Measurements from ENCODE around the gene FLNC. TPM values are rescaled to one million over a fixed set of nuclear protein-coding genes. Genes with fewer than 3 reads are reported as not detected.

Gene FLNC
- 131 and 170 TPM in 2 replicates for total RNA-seq

DNA sequence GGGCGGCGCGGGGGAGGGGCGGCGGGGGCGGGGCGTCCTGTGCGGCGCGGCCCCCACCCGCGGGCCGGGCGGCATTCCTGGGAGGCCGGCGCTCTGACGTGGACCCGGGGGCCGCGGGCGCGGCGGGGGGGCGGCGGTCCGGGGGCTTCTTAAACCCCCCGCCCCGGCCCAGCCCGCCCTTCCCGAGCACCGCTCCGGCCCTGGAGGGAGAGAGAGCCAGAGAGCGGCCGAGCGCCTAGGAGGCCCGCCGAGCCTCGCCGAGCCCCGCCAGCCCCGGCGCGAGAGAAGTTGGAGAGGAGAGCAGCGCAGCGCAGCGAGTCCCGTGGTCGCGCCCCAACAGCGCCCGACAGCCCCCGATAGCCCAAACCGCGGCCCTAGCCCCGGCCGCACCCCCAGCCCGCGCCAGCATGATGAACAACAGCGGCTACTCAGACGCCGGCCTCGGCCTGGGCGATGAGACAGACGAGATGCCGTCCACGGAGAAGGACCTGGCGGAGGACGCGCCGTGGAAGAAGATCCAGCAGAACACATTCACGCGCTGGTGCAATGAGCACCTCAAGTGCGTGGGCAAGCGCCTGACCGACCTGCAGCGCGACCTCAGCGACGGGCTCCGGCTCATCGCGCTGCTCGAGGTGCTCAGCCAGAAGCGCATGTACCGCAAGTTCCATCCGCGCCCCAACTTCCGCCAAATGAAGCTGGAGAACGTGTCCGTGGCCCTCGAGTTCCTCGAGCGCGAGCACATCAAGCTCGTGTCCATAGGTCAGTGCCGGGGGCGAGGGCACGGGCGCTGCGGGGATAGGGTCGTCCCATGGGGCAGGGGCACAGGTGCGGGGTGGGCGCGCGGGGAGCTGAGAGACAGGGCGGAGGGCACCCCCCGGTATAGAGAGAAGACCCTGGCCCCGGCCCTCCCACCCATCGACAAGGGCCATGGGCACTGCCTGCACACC lies at the start of gene FLNC:
FLNC (plus strand) TSS at position 176 of the 947 bp plus-strand sequence; CDS start at position 408, 232 bp downstream.
- DNase-seq (ENCODE audit: extremely low read depth, low read depth, low spot score): no peak

DNA sequence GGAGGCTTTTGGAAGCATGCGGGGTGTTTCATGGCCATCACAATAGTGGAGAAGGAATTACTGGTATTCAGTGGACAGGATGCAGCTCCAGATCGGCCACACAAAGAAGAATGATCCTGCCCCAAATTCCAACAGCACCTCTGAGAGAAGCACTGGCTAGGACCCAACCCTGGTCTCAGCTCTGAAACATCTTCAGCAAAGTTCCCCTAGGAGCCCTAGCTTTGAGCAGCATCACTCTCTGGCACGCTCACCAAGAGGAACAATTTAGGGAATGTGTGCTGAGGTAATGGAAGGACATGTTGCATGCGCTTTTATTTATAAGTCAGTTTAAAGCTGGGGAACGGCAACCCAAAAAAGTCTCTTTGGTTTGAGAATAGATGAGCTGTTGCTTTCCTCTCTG lies 49.1 kb upstream of the FLNC start:
- no peak for DNase-seq (ENCODE audit: extremely low read depth, low read depth, low spot score)

- DNase-seq (ENCODE audit: extremely low read depth, low read depth, low spot score): no peak
Observed at GRCh38 chr7:128781851-128782250, 48.4 kb upstream of the FLNC start.

DNA sequence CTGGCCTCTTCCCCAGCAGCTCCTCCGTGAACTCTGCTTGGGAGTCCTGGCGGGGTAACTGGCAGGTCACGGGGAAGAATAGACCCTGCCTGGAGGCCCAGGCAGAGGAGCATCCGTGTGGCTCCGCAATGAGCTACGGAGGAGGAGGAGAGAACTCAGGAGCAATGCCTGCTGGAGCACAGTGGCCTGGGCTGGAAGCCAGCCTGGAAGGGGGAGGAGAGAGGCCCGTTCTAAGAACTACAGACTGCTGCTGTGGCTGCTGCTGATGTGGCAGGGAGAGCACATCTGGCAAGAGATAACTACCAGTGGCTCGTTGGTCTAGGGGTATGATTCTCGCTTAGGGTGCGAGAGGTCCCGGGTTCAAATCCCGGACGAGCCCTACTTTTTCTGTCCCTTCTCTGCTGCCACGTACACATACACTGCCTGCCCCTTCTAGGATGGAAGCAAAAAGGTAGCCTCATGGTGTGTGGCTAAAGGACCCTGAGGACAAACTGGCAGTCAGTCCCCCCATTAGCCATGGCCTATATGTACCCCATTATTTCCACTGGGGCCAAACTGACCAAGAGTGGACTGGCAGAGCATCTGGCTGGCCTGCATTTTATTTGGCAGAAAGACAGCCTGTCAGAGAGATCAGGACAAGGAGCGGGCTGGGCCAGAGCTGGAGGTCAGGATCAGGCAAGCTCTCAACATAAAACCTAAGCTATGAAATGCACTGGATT lies 46.9 kb upstream of the FLNC start:
- DNase-seq (ENCODE audit: extremely low read depth, low read depth, low spot score): no peak

GRCh38 chr7:128785738-128786137 lies 44.5 kb upstream of the FLNC start:
- DNase-seq (ENCODE audit: extremely low read depth, low read depth, low spot score): no peak

DNA sequence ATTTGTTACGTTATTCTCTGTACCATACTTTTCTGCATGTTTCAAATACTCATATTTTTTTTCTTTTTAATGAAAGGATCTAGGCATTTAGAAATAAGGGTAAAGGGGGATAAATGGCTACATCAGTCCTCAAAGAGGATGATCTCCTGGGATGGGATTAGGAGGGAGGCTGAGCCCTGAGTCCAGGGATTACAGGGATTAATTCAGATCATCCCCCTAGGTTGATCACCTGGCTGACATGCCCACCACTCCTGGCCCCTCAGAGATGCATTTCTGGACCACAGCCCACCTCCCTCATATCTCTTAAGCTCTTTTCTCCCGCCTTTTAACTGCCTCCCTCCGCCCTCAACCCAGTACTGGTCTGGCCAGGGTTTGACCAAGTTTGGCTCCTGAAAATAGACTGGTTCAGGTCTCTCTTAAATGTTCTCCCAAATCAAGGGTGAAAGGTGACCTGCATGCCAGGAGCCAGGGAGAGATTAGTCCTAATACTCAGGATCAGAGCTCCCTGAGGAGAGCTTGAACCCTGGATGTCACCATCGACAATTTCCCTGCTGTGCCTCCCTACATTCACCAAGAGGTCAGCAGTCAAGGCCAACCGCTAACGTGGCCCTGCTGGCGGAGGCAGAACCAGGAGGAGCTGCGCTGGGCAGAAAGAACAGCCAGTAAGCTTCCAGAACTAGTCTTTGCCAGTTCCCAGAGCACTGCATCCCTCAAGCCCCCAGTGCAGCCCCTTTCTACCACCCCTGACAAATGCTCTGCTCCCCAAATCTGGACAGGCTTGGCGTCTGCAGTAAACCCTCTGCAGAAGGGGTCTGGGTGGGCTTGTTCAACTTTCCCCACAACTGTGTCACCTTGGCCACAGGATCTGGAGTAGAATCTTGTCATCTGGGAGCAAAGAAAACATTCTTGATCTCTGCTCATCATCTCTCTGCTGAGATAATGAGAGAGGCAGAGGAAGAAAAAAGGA lies 41.5 kb upstream of the FLNC start:
- DNase-seq (ENCODE audit: extremely low read depth, low read depth, low spot score): no peak

- no peak for DNase-seq (ENCODE audit: extremely low read depth, low read depth, low spot score)
Observed at GRCh38 chr7:128790315-128791041, 39.7 kb upstream of the FLNC start.

GRCh38 chr7:128791121-128791971 lies 38.9 kb upstream of the FLNC start, which contains the start of gene CCDC136:
CCDC136 (plus strand) TSS chr7:128791968; CDS start chr7:128792412, 444 bp downstream.
- no peak for DNase-seq (ENCODE audit: extremely low read depth, low read depth, low spot score)

GRCh38 chr7:128791972-128792327 lies 38.3 kb upstream of the FLNC start:
- no peak for DNase-seq (ENCODE audit: extremely low read depth, low read depth, low spot score)

DNA sequence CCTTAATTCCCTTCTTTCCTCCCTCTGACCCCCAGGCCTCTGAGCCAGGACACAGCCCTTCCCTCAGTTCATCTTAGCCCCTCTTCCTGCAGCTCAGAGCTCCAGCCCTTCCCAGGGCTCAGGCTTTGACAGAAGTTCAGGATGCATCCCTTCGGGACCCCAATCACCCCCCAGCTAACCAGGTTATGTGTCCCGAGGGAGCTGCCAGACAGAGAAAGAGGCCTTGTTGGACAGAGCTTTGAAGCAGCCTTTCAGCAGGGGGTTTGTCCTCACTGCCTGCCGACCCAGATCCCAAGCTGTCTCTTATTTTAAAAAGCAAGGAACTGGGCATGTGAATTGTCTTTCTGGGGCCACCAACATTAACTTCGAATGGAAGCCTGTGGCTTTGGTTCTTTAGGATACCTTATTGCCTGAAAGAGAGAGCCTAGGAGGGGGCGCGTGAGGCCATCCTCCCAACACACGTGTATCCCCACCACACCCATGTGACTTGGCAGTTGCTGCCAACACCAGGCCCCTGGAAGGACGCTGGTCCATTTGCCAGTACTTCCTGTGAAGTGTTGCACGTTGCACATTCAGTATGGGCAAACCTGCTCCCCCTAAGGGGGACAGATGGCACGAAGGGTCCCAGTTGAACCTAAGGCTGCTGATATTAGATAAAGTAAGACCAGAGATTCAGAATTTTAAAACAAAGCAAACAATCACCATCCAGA lies 37.6 kb upstream of the FLNC start:
- no peak for DNase-seq (ENCODE audit: extremely low read depth, low read depth, low spot score)

GRCh38 chr7:128793181-128793547 lies 37.0 kb upstream of the FLNC start:
- no peak for DNase-seq (ENCODE audit: extremely low read depth, low read depth, low spot score)

- no peak for DNase-seq (ENCODE audit: extremely low read depth, low read depth, low spot score)
Observed at GRCh38 chr7:128794020-128794419, 36.2 kb upstream of the FLNC start.

DNA sequence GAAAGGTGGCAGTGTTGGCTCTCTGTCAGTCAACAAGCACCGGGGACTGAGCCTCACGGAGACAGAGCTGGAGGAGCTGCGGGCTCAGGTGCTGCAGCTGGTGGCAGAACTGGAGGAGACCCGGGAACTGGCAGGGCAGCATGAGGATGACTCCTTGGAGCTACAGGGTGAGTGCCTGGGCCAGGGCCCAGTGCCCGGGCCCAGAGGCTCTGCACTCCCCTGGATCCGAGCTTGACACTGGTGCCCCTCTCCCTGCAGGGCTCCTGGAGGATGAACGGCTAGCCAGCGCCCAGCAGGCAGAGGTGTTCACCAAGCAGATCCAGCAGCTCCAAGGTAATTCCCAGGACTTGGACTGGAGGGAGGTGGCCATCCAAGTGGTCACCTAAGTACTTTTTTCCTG lies 35.8 kb upstream of the FLNC start:
- no peak for DNase-seq (ENCODE audit: extremely low read depth, low read depth, low spot score)

DNA sequence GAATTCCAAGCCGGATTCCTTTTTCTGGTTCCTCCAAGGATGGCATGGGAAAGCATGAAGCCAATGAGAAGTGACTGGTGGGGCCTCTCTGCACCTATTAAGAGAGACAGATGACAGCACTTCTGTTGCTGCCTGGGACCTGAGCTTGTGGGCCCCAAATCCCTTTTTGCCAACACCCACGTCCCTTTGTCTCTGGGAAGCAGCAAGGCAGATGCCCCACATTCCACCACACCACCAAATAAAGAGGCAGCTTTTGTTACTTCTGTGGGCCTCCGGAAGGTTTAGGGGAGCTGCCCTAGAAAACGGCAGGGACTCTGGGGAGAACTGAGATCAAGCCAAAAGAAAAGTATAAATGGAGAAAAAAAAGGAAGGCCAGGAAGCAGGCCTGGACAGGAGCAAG lies 35.1 kb upstream of the FLNC start:
- DNase-seq (ENCODE audit: extremely low read depth, low read depth, low spot score): no peak

- DNase-seq (ENCODE audit: extremely low read depth, low read depth, low spot score): no peak
Observed at GRCh38 chr7:128796327-128796726, 33.9 kb upstream of the FLNC start.

DNA sequence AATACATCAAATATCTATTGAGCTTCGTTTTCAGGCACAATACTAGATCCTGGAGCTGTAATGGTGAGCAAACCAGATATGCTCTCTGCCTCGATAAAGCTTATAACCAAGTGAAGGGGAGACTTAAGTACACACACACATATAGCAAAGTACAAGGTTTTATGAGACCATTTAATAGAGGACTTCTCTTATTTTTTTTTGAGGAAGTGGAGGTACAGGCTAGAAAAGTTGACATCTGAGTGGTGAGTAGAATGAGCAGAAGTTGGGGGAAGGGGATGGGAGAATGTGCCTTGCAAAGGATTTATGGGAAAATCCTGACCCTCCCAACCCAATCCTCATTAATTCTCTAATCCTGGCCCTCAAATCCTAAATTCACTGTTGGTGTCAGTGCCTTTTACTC lies 30.8 kb upstream of the FLNC start:
- no peak for DNase-seq (ENCODE audit: extremely low read depth, low read depth, low spot score)

DNA sequence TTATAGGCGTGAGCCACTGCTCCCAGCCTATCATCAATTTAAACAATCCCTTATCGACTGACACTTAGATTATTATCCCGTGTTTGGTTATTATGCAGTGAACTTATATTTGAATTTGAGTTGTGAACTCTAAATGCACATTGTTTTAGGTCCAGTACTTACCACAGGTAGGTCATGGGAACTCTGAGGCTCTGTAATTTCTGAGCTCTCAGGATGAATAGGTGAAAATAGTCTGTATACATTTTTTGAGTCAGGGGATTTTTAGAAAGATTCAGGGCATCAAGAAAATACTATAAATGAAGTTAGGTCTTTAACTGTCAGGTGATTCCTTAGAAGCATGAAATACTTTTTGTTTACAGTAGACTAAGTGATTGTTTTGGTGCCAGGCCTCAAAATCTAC lies 29.6 kb upstream of the FLNC start:
- DNase-seq (ENCODE audit: extremely low read depth, low read depth, low spot score): no peak

GRCh38 chr7:128801003-128801402 lies 29.2 kb upstream of the FLNC start:
- DNase-seq (ENCODE audit: extremely low read depth, low read depth, low spot score): no peak
